ENCODE data around the gene EXOC3L1. TPM values are rescaled to one million over a fixed set of nuclear protein-coding genes. Genes with fewer than 3 reads are reported as not detected.

The EXOC3L1 gene
- total RNA-seq, 1 donor from 2014 or later = 1.3 TPM

DNA sequence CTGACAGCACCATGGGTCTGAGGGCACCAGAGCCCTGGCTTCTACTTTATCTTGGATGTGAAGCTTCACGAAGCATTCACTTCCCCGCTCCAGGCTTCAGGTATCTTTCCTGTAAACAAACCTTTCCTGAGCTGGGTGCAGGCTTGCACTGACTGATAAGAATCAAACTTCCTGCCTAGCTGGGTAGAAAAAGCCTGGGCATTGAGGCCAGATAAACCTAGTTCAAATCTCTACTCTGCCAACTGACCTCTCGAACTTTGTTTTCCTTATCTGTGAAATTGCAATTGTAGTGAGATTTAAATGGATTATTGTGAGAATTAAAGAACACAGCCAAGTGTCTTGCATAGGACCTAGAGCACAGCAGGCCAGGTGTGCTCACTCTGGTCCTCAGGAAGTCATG is 34.1 kb upstream of the EXOC3L1 start:
- intact Hi-C loops (cut with DNase I) = no loop called here
- no peak for DNase-seq (ENCODE audit: low spot score)
- ATAC-seq = no peak

DNA sequence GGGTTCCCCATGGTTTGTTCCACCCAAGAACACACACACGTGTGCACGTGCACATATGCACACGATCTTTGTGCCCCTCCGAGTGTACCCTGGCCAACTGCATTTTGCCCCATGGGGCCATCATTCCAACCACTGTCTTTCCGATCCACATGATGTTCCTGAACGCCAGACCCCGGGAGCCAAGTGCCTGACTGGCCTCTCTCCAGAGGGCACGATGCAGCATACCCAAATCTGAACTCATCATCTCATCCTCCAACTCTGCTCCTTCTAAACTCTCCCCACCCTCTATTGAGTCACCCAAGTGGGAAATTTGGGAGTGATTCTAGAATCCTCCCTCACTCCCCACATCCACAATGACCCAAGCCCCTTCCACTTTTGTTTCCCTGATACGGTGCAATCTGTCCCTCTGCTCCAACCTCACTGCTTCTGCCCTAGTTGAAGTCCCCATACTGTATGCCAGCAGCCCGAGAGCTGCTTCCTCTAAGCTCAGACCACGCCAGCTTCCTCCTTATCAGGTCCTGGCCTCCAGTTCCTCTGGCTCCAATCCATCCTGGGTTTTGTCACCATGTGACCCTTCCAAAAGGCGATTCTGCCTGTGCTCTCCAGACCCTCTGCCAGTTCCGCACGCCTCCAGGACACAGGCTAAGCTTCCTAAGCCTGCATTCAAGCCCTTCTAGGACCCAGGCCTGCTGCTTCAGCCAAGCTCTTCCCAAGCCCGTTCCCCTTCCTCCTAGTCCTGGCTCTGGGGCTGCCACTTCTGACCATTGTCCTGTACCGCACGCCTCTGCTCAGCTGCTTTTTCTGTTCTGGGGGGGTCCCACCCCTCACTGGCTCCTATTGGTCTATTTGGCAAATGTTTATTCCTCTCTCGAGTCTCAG is 26.9 kb upstream of the EXOC3L1 start:
- ATAC-seq (peak; percentile 75), DNase-seq (ENCODE audit: low spot score) (no peak)
- intact Hi-C loops (cut with DNase I) = no loop called here

DNA sequence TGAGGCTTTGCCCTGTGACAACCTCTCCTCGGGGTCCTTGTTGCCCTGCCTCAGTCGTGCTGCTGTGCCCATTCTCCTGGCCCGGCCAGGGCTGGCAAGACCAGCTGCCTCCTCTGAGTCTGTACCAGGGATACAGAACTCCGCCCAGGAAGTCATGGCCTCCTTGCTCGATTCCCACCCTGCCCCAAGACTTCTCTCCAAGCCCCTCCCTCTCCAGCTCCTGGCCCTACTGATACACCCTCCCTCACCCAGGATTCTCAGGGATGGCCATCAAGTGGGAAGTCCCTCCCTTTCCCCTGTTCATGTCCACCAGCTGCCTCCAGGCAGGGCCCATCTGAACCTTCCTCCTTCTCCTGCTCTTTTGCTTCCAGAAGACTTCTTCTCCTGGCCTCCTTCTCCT is 25.8 kb upstream of the EXOC3L1 start:
- no peak for DNase-seq (ENCODE audit: low spot score)
- no peak for ATAC-seq
- intact Hi-C loops (cut with DNase I) = no loop called here

DNA sequence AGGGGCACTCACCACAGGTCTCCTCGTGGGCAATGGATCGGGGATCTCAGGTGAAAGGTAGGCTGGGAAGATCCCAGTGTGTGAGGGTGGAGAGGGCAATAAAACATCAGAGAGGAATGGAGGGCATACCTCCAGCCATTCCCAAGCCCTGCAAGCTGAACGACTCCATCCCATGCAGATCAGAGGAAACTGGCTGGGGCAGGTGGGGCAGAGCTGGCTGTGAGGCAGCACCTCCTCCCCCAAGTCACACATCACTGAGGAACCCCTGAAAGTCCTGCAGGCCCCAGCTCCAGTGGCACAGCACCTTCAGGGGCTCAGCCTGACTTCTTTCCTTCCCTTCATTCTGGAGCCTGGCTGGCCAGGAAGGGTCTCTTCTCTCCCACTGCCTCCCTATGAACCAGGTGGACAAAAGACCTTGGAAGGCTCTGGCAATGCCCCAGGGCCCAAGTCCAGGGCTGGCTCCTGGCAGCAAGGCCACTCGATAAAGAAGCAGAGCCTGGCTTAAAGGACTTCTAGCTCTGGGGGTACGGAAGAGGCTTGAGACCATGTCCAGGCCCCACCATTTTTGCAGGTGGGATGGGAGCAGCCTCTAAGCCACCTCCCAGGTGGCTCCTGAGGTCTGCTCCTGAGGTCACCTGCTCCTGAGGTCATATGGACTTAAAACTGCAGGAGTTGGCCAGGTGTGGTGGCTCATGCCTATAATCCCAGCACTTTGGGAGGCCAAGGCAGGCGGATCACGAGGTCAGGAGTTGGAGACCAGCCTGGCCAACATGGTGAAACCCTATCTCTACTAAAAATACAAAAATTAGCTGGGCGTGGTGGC is 23.5 kb upstream of the EXOC3L1 start:
- ATAC-seq (no peak), DNase-seq (ENCODE audit: low spot score) (no peak)
- intact Hi-C loops (cut with DNase I) = no loop called here

DNA sequence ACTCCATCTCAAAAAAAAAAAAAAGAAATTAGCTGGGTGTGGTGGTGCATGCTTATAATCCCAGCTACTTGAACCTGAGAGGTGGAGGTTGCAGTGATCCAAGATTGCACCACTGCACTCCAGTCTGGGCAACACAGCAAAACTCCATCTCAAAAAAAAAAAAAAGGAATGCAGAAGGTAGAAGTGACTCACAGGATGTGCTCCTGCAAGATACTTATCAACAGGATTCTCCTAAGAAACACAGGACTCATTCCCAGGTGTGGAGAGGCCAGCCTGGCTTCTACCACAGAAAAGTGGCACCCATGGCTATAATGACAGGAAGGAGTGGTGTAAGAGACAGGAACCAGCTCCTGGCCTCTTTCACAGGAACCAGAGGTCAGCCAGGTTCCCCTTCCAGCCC is 22.8 kb upstream of the EXOC3L1 start:
- no peak for ATAC-seq
- intact Hi-C loops (cut with DNase I) = no loop called here
- DNase-seq (ENCODE audit: low spot score) = no peak

DNA sequence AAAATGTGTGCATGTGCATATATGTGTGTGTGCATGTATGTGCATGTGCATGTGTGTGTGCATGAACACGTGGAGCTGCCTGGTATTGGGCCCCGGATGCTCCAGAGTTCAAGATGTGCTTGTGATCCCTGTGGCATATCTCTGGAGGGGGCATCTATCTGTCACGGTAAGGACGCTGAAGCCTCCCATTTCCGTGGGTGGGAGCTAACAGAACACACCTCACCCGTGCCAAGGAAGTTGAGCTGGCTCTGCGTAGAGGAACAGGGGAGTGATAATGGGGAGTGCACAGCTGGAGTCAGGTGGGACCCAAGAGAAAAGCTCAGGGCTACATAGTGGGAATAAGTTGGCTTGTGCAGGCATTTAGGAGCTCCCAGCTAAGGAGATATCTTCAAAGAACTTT is 21.7 kb upstream of the EXOC3L1 start:
- DNase-seq (ENCODE audit: low spot score) = no peak
- intact Hi-C loops (cut with DNase I) = no loop called here
- no peak for ATAC-seq

DNA sequence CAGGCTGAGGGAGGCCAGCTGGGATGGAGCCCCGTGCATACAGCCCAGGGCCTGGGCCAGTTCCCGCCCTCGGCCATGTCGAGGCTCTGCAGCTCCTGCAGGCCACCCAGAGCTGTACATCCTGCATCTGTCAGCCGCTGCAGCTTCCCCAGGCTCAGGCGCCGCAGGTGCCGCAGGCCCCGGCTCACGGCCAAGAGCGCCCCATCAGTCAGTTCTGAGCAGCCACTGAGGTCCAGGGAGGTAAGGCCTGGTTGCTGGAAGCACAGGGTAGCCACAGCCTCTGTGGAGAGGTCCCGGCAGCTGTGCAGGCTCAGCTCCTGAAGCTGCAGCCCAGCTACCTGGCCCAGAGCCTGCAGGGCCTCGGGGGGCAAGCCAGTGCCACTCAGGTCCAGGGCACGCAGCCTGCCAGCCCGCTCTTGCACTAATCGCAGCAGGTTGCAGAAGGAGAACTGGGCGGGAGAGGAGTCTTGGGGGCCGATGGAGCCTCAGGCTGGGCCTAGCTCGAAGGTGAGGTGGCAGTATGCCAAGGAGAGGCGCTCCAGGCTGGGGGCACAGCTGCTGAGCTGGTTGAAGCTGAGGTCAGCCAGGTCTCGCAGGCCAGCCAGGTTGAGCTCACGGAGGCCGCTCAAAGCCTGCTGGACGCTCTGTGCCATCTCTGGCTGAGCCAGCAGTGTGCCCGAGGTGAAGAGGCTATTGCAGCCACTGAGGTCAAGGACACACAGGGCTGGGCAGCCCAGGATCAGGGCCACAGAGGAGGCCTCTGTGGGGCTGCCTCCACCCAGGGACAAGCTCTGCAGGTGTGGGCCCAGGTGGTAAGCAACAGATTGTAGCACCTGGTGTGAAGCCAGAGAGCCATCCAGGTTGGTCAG is 20.4 kb upstream of the EXOC3L1 start:
- DNase-seq (ENCODE audit: low spot score) = no peak
- intact Hi-C loops (cut with DNase I) = no loop called here
- ATAC-seq = no peak

DNA sequence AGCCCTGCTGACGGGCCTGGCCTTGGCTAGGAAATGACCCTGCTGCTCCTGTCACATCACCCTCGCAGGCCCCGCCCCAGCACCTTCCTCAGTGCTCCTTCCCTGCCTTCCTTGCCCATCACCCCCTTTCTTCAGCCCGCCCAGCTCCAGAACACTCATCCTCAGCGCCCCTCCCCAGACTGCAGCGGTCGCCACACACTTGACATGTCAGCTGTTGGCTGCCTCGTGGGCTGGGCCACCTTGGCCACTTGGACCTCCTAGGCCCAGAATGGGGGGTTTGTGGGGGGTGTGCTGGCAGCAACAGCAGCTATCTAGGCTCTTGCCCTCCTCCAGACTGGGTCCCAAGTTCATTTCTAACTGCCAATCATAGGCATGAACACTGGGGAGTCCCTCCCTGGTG is 19.6 kb upstream of the EXOC3L1 start:
- intact Hi-C loops (cut with DNase I) = no loop called here
- DNase-seq (ENCODE audit: low spot score) (no peak), ATAC-seq (no peak)

DNA sequence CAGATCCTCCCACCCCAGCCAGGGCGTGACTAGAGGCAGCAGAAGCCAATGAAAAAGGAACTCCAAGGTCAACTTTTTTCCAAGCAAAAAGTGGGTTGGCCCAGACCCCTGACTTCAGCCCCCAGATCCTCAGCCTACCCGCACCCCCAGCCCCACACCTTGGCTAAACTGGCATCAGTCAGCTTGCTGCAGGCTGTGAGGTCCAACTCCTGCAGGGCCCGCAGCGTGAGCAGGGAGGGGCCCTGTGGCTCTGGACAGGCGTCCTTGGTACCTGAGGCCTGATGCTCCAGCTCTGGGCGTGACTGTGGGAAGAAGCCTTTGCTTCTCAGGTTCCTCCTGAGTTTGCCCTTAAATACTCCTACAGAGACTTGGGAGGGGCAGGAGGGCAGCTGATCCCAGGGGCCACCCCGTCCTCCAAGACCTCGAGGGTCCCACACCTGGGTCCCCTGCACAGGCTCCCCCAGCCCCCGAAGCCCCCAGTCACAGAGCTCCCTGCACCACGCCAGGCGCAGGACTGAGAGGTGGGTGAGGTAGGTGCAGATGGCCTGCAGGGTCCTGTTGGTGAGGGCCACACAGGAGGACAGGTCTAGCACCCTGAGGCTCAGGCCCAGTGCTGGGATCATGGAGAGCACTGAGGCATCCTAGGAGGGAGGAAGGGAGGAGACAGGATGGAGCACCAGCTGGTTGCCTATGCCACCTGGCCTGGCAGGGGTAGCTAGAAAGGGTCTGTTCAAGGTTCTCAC is 18.4 kb upstream of the EXOC3L1 start:
- intact Hi-C loops (cut with DNase I) = no loop called here
- DNase-seq (ENCODE audit: low spot score) (no peak), ATAC-seq (no peak)

DNA sequence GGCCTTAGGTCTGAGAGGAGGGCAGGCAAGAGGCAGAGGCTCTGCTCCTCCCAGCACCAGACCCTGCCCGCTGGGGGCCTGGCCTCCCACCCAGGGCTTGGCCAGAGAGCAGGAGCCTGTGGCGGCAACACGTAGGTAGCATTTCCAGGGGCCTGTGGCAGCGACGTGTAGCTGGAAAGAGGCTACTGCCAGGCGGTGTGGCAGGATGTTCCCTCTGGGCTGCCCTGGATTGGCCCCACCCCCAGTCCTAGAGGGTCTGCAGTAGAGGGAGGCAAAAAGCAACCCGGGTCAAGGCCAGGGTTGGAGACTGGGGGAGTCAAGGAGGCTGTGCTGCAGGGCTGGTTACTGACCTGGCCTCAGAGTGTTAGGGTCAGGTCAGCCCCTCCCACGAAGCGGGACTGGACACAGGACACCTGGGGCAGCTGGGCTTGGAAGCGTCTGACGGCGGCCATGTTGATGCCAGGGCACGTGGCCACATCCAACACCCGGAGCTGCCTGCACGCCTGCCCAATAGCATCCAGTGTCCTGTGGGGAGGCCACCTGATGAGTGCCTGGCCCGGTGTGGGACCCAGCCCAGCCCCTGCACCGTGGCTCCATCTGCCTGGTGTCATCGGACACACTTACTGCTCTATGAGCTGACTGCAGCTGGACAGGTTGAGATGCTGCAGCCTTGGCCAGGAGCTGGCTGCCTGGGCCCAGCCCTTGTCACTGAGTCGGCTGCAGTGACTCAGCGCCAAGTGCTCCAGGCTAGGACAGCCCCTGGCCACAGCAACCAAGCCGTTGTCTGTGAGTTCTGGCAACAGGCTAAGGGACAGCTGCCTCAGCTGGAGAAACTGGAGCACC is 17.5 kb upstream of the EXOC3L1 start:
- intact Hi-C loops (cut with DNase I) = no loop called here
- DNase-seq (ENCODE audit: low spot score) (no peak), ATAC-seq (no peak)

DNA sequence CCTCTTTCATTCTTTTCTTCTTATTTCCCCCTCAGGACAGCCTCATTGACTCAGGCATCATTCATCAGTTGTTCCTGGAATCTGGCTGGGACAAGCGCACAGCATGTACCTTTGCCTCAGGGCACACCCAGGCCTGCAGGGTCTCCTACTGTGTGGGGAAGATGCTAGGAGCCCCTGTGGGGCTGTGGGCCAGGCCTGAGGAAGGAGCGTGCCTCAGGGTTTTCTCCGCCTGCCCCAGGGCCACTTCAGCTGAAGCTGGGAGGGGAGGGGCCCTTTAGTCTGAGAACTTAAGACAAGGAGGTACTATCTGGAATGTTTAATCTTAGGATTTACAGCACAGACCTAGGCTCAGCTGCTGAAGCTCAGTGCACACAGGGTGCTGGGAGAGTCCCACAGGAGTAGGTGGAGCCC is 16.9 kb upstream of the EXOC3L1 start:
- ATAC-seq (peak; percentile 23), DNase-seq (ENCODE audit: low spot score) (no peak)
- intact Hi-C loops (cut with DNase I) = no loop called here

DNA sequence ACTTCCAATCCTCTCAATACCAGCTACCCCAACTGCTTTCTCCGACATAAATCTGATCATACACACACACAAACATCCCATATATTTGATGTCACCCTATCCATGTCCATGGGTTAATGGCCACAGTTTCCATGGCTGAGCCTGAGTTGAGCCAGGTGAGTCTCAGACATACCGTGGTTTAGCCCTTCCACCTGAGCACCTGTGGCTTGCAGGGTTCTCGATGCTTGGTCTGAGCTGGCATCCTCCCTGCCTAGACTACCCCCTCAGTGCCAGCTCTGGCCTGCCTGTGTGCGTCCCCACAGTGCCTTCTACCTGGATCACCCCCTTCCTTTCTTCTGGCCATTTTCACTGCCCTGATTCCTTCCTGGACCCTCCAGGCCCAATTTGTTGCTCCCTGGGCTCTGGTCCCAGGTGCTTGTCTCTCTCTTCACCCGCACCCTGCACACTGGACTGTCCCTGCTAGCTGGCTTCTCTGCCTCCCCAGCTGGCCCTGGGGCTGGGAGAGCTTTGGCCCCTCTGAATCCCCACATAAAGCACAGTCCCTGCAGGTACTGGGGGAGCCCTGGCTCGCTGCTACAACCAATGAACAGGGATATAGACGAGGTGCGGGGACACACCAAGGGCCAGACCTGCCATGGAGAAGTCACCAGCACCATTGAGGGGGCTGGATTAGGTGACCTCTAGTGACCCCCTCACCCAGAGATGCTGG is 16.3 kb upstream of the EXOC3L1 start:
- ATAC-seq (no peak), DNase-seq (ENCODE audit: low spot score) (no peak)
- intact Hi-C loops (cut with DNase I) = no loop called here

DNA sequence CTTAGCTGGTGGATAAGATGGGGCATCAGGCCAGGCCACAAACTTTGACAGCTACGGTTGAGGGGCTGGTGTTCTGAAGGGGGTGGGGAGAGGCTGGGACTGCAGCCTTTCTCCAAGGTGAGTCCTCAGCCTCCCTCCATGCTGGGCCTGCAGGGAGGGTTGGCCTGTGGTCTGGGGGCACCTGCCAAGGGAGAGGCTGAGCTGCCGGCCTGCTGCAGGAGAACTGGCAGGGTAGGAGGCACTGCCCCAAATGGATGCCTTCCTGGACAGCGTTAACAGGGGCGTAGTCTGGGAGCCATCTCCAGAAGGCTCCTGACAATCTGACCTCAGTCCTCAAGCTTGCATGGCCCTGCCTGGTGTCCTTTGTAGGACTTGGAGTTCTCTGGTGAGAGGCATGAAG is 14.1 kb upstream of the EXOC3L1 start:
- ATAC-seq = no peak
- intact Hi-C loops (cut with DNase I) = no loop called here
- no peak for DNase-seq (ENCODE audit: low spot score)

DNA sequence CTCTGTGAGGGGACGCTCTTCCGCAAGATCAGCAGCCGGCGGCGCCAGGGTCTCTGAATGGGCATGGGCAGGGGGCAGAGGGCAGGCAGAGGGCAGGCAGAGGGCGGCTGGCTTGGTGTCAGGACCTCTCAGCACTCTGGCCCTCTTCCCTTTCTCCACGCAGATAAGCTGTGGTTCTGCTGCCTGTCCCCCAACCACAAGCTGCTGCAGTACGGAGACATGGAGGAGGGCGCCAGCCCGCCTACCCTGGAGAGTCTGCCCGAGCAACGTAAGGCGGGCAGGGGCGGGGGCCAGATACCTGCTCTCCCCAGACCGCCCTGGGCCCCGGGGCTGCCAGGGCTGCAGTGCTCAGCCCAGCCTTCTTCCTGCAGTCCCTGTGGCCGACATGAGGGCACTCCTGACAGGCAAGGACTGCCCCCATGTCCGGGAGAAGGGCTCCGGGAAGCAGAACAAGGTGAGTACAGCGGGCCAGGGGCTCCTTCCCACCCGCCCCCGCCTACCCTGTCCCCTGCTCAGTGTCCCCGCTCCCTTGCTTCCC is 13.1 kb upstream of the EXOC3L1 start:
- intact Hi-C loops (cut with DNase I) = no loop called here
- no peak for DNase-seq (ENCODE audit: low spot score)
- no peak for ATAC-seq

DNA sequence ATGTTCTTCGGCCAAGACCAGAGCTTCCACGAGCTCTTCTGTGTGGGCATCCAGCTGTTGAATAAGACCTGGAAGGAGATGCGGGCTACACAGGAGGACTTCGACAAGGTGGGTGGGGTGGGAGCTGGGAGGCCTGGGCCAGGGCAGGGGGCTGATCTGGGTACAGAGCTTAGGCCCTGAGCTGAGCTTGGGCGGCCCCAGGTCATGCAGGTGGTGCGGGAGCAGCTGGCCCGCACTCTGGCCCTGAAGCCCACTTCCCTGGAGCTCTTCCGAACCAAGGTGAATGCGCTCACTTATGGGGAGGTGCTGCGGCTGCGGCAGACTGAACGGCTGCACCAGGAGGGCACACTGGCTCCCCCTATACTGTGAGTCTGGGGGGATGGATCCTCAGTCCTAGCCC is 12.5 kb upstream of the EXOC3L1 start:
- intact Hi-C loops (cut with DNase I) = no loop called here
- ATAC-seq (no peak), DNase-seq (ENCODE audit: low spot score) (no peak)

DNA sequence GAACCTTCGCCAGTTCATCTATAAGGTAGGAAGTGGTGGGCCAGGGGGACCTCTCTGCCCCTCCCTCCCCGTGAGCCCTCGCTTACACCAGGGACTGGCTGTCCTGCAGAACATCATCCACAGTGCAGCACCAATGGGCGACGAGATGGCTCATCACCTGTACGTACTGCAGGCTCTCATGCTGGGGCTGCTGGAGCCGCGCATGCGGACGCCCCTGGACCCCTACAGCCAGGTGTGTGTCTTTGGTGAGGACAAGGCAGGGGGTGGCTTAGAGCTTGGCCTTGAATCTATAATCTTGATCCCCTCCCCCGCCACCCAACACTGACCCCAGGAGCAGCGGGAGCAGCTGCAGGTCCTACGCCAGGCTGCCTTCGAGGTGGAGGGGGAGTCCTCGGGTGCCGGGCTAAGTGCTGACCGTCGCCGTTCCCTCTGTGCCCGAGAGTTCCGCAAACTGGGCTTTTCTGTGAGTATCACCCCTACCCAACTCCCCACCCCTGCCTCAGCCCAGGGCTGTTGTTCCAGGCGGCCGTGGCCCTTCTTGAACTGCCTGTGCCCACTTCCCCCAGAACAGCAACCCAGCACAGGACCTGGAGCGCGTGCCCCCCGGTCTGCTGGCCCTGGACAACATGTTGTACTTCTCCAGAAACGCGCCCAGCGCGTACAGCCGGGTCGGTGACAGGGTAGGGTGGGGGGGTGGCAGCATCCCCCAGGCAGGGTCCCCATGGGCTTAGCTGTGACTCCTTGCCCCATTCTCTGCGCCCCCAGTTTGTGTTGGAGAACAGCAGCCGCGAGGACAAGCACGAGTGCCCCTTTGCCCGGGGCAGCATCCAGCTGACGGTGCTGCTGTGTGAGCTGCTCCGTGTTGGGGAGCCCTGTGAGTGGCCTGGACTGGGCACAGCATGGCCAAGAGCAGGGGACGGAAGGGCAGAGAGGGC is 11.7 kb upstream of the EXOC3L1 start:
- ATAC-seq = no peak
- intact Hi-C loops (cut with DNase I) = no loop called here
- DNase-seq (ENCODE audit: low spot score) = no peak
